K562 (cell line): ENCODE data around the gene FAM124B. TPM values are rescaled to one million over a fixed set of nuclear protein-coding genes. Genes with fewer than 3 reads are reported as not detected.

Experiments
- DDX20 ChIP-seq: fragments of 450-650 bp; IDR thresholded peaks from 2 replicates; pipeline ENCODE4 v1.6.1; 2016; ENCODE audit warnings: missing genetic modification characterization, low read depth, mild to moderate bottlenecking, missing compliant biosample characterization, moderate library complexity
- ELF2 ChIP-seq: fragments of 250-450 bp; sonication (Bioruptor Pico); IDR thresholded peaks from 2 replicates; pipeline ENCODE4 v1.5.0; 2021; ENCODE audit warnings: mild to moderate bottlenecking
- SREBF2 ChIP-seq: sonication (generic); formaldehyde crosslinking; IDR thresholded peaks from 2 replicates; pipeline ENCODE4 v1.4.0; 2020; ENCODE audit warnings: mild to moderate bottlenecking, missing genetic modification reagents
- STAT5A ChIP-seq: IDR thresholded peaks from 2 replicates; pipeline ENCODE4 v1.6.1; 2012; ENCODE audit warnings: low read length, inconsistent platforms, borderline replicate concordance
- ZMIZ1 ChIP-seq, 2 experiments: fragments of 150-350 bp in 1 of 2; IDR thresholded peaks; 2 replicates each; pipeline ENCODE4 v1.6.1; 2012 to 2016; ENCODE audit warnings: low read depth in 2 of 2, low read length in 2 of 2, mild to moderate bottlenecking in 1 of 2, moderate library complexity in 1 of 2
- polyA plus RNA-seq, 8 experiments: library from polyadenylated mRNA; depleted of rRNA in 4 of 8; stranded (reverse) in 5 of 8; unstranded in 3 of 8; fragments of >200 nt; fragmentation: Nextera tagmentation in 2 of 8; fragmentation: Illumina TruSeq in 1 of 8; extraction: Ambion mirVana in 2 of 8; extraction: Trizol in 1 of 8; gene quantifications; 2 replicates each; pipeline versions ENCODE4 v1.2.1 to v1.2.3, GENCODE V29; 2011 to 2014; ENCODE audit warnings: inconsistent platforms in 1 of 8, missing spikeins in 1 of 8
- total RNA-seq, 7 experiments: library from RNA; depleted of rRNA in 6 of 7; stranded (reverse); fragments of >200 nt in 6 of 7; fragmentation: Illumina TruSeq in 2 of 7; extraction: Trizol in 2 of 7; gene quantifications; 2 replicates each; pipeline versions ENCODE4 v1.2.1 to v1.2.3, GENCODE V29; 2011 to 2021; ENCODE audit warnings: low replicate concordance in 1 of 7
- TF ChIP-seq, protein P1 (sequence below): fragments of 450-650 bp; IDR thresholded peaks from 2 replicates; pipeline ENCODE4 v1.6.1; 2016
- TF ChIP-seq, protein P2 (sequence below): fragments of 150-350 bp; IDR thresholded peaks from 2 replicates; pipeline ENCODE4 v1.6.1; 2014; ENCODE audit warnings: low read depth, mild to moderate bottlenecking, low read length, borderline replicate concordance
- TF ChIP-seq, protein P3 (sequence below): sonication (generic); formaldehyde crosslinking; IDR thresholded peaks from 2 replicates; pipeline ENCODE4 v1.8.1; 2023; ENCODE audit warnings: mild to moderate bottlenecking, missing genetic modification reagents
- TF ChIP-seq, protein P4 (sequence below): IDR thresholded peaks from 2 replicates; pipeline ENCODE4 v1.6.1; 2012; ENCODE audit warnings: low read depth, low read length, improper control_type of control experiment, borderline replicate concordance

FAM124B gene
- total and polyA plus RNA-seq, 9 of the 15 experiments (the other 6 are each of a cell fraction or from before 2014, with no cell fraction given) = 6.2 to 21.4 (median 9.3) TPM

DNA sequence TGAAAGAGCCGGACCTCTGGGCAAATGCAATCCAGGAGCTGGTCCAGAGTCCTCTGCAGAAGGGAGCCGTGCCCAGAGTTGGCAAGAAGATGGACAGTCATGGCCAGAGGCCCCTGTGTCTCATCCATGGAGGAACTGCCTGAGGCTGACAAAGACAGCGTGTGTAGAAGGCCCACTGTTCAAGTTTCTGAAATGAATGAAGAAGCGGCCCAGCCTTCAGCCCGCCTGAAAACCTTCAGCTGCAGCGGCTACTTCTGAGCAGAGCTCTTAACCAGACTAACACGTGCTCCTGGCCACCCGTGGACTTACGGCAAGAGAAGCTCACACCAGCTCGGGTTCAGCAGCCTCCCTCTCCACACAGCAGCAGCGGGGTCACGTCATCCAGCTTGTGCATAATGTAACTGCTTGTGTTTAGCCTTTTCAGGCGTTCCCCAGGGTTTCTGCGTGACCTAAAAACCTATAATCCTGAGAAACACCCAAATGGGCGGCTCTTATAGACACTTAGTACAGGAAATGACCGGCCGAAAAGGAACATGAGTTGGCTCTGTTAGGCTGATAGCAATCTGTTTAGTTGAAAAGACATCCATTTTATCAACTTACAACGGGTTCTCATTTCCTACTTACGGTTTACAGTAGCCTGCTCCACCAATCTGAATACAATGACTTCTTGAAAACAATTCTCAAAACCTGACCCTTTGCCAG lies at the start of gene FAM124B (continued):
- TF ChIP-seq, protein P1, sequence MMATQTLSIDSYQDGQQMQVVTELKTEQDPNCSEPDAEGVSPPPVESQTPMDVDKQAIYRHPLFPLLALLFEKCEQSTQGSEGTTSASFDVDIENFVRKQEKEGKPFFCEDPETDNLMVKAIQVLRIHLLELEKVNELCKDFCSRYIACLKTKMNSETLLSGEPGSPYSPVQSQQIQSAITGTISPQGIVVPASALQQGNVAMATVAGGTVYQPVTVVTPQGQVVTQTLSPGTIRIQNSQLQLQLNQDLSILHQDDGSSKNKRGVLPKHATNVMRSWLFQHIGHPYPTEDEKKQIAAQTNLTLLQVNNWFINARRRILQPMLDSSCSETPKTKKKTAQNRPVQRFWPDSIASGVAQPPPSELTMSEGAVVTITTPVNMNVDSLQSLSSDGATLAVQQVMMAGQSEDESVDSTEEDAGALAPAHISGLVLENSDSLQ = no peak
- TF ChIP-seq STAT5A = 0 out of 2 replicates have a peak, but pooled peaks have one; percentile 24
- TF ChIP-seq, protein P2, sequence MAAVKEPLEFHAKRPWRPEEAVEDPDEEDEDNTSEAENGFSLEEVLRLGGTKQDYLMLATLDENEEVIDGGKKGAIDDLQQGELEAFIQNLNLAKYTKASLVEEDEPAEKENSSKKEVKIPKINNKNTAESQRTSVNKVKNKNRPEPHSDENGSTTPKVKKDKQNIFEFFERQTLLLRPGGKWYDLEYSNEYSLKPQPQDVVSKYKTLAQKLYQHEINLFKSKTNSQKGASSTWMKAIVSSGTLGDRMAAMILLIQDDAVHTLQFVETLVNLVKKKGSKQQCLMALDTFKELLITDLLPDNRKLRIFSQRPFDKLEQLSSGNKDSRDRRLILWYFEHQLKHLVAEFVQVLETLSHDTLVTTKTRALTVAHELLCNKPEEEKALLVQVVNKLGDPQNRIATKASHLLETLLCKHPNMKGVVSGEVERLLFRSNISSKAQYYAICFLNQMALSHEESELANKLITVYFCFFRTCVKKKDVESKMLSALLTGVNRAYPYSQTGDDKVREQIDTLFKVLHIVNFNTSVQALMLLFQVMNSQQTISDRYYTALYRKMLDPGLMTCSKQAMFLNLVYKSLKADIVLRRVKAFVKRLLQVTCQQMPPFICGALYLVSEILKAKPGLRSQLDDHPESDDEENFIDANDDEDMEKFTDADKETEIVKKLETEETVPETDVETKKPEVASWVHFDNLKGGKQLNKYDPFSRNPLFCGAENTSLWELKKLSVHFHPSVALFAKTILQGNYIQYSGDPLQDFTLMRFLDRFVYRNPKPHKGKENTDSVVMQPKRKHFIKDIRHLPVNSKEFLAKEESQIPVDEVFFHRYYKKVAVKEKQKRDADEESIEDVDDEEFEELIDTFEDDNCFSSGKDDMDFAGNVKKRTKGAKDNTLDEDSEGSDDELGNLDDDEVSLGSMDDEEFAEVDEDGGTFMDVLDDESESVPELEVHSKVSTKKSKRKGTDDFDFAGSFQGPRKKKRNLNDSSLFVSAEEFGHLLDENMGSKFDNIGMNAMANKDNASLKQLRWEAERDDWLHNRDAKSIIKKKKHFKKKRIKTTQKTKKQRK = no peak
- no peak for TF ChIP-seq DDX20 (tag)
- TF ChIP-seq ZMIZ1 (IDR thresholded peaks at IDR 0.05; ENCODE audit: low read depth in 2 of 2, low read length in 2 of 2) = no peak
- TF ChIP-seq, protein P3, sequence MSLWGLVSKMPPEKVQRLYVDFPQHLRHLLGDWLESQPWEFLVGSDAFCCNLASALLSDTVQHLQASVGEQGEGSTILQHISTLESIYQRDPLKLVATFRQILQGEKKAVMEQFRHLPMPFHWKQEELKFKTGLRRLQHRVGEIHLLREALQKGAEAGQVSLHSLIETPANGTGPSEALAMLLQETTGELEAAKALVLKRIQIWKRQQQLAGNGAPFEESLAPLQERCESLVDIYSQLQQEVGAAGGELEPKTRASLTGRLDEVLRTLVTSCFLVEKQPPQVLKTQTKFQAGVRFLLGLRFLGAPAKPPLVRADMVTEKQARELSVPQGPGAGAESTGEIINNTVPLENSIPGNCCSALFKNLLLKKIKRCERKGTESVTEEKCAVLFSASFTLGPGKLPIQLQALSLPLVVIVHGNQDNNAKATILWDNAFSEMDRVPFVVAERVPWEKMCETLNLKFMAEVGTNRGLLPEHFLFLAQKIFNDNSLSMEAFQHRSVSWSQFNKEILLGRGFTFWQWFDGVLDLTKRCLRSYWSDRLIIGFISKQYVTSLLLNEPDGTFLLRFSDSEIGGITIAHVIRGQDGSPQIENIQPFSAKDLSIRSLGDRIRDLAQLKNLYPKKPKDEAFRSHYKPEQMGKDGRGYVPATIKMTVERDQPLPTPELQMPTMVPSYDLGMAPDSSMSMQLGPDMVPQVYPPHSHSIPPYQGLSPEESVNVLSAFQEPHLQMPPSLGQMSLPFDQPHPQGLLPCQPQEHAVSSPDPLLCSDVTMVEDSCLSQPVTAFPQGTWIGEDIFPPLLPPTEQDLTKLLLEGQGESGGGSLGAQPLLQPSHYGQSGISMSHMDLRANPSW (CRISPR knock-in tag) = no peak
- TF ChIP-seq SREBF2 (CRISPR knock-in tag) = no peak
- TF ChIP-seq, protein P4, sequence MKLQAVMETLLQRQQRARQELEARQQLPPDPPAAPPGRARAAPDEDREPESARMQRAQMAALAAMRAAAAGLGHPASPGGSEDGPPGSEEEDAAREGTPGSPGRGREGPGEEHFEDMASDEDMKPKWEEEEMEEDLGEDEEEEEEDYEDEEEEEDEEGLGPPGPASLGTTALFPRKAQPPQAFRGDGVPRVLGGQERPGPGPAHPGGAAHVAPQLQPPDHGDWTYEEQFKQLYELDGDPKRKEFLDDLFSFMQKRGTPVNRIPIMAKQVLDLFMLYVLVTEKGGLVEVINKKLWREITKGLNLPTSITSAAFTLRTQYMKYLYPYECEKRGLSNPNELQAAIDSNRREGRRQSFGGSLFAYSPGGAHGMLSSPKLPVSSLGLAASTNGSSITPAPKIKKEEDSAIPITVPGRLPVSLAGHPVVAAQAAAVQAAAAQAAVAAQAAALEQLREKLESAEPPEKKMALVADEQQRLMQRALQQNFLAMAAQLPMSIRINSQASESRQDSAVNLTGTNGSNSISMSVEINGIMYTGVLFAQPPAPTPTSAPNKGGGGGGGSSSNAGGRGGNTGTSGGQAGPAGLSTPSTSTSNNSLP = 0 out of 2 replicates have a peak, but pooled peaks have one; percentile 31
- no peak for TF ChIP-seq ELF2 (CRISPR knock-in tag)
